Measurements from ENCODE around the gene PDP2. TPM values are rescaled to one million over a fixed set of nuclear protein-coding genes. Genes with fewer than 3 reads are reported as not detected.
"Not testable (repeated sequence)": the region's sequence is repeated elsewhere in the genome, so short reads cannot be mapped to it uniquely, and the experiment has no call there.

The PDP2 gene
- total RNA-seq, 1 donor from 2014 or later: 51.8 TPM

DNA sequence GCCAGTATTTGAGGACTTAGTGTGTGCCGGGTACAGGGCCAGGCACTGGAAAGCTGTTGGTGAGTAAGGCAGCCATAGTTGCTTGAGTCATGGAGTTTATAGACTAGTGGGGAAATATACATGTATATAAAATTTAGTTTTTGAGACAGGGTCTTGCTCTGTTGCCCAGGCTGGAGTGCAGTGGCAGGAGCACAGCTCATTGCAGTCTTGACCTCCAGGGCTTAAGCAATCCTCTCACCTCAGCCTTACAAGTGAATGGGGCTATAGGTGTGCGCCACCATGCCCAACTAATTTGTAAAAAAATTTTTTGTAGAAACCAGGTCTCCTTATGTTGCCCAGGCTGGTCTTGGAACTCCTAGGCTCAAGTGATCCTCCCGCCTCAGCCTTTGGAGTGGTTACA, 2.4 kb downstream of the PDP2 start:
- Mint-ChIP-seq H3K4me1 (peaks cover 46% of the 10 kb centered on the region), H3K27ac (no peak overlapping the region), H3K4me3 (peak overlapping the region; percentile 21), H3K9me3 (no peaks in the 10 kb centered on the region), H3K36me3 (ENCODE audit: low read depth) (peaks cover 38% of the 10 kb centered on the region), H3K27me3 (no peaks in the 10 kb centered on the region)
- intact Hi-C loops (cut with micrococcal nuclease): loop anchor here (5.0 kb wide), 1 partner anchor 45 kb away; the partner anchor contains the start of gene RRAD
- no peak for DNase-seq

DNA sequence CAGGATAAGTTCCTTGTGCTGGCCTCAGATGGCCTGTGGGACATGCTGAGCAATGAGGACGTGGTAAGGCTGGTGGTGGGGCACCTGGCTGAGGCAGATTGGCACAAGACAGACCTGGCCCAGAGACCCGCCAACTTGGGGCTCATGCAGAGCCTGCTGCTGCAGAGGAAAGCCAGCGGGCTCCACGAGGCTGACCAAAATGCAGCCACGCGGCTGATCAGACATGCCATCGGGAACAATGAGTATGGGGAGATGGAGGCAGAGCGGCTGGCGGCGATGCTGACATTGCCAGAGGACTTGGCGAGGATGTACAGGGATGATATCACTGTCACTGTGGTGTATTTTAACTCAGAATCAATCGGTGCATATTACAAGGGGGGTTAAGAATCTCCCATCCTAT, 5.2 kb downstream of the PDP2 start:
- Mint-ChIP-seq H3K27me3 (no peaks in the 10 kb centered on the region), H3K27ac (no peak overlapping the region), H3K9me3 (no peaks in the 10 kb centered on the region), H3K4me1 (peaks cover 37% of the 10 kb centered on the region), H3K4me3 (no peak overlapping the region), H3K36me3 (ENCODE audit: low read depth) (peaks cover 48% of the 10 kb centered on the region)
- intact Hi-C loops (cut with micrococcal nuclease): no loop called here
- no peak for DNase-seq

DNA sequence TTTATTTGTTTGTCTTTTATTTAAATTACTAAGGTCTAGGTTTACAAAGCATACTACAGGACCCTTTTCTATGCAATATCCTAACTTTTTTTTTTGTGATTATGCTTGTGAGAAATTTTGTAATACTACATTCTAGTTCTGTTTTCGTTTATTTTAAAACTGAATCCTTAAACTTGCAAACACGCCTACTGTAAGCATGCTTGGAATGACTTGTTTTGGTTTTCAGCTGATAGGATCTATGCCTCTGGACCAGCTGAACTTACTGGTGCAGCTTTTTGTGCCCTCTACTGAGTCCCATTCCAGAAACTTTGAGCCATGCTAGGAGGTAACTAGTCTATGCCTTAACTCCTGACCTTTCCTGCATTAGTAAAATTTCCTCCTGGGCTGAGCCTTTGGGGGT, 6.0 kb downstream of the PDP2 start:
- intact Hi-C loops (cut with micrococcal nuclease): no loop called here
- Mint-ChIP-seq H3K27ac (no peak overlapping the region), H3K27me3 (no peaks in the 10 kb centered on the region), H3K36me3 (ENCODE audit: low read depth) (peaks cover 54% of the 10 kb centered on the region), H3K4me3 (no peak overlapping the region), H3K4me1 (peaks cover 38% of the 10 kb centered on the region), H3K9me3 (no peaks in the 10 kb centered on the region)
- no peak for DNase-seq

DNA sequence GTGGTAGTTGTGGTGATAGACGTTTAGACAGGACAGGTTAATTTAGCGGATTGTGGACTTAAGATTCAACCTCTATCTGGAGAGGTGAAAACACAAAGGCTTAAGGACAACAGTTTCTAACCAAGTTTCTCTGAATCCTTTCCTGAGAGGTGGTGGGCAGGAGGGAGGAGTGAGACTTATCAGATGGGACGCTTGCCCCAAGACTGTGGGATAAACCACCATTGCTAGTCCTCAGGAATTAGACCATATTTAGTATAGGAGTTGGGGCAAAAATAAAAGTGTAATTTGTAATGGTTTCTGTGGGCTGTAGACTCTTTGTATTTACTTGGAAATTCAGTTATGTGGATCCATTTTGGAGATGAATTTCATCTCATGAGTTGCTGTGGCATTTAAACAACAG, 6.6 kb downstream of the PDP2 start:
- no peak for DNase-seq
- H3K9me3 Mint-ChIP-seq: no peaks in the 10 kb centered on the region
- H3K4me1 Mint-ChIP-seq: peaks cover 35% of the 10 kb centered on the region
- H3K4me3 Mint-ChIP-seq: no peak overlapping the region
- peaks cover 56% of the 10 kb centered on the region for H3K36me3 Mint-ChIP-seq (ENCODE audit: low read depth)
- H3K27ac Mint-ChIP-seq: no peak overlapping the region
- no peaks in the 10 kb centered on the region for H3K27me3 Mint-ChIP-seq
- intact Hi-C loops (cut with micrococcal nuclease): no loop called here

DNA sequence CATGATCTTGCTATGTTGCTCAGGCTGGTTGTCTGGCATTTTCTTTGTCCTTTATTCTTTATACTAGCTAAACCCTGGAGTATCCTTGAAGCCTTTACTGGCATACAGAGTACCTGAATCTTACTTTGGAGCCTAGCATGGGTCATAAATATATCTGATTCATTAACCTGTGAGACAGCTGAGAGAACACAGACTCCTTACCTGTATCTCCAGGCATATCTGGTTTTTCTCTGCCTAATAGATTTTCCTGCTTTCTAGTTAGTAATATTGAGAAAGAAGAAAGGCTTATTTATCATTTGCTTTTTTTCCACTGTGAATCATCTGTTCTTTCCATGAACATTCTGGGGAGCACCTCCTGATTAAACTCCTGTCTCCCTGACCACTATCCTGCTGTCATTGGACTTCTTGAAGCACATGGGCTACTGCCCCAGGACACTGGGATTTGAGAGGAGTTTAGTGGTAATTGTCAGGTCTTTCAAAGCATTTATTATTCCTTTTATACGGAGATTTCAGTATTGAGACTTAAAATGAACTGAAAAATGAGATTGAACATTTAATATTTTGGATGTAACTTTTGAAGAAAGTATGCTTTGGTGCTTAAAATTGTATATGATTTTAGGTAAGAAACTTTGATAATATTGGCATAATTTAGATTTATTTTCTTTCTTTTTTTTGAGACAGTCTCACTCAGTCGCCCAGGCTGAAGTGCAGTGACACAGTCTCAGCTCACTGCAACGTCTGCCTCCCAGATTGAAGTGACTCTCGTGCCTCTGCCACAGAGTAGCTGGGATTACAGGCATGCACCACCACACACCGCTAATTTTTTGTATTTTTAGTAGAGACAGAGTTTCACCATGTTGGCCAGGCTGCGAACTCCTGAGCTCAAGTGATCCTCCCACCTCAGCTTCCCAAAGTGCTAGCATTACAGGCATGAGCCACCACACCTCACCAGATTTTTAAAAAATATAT, 8.6 kb downstream of the PDP2 start:
- H3K36me3 Mint-ChIP-seq (ENCODE audit: low read depth): peaks cover 55% of the 10 kb centered on the region
- no peaks in the 10 kb centered on the region for H3K9me3 Mint-ChIP-seq
- no peak for DNase-seq
- intact Hi-C loops (cut with micrococcal nuclease): no loop called here
- H3K4me3 Mint-ChIP-seq: no peak overlapping the region
- peaks cover 38% of the 10 kb centered on the region for H3K4me1 Mint-ChIP-seq
- no peaks in the 10 kb centered on the region for H3K27me3 Mint-ChIP-seq
- H3K27ac Mint-ChIP-seq: peak overlapping the region; percentile 20

DNA sequence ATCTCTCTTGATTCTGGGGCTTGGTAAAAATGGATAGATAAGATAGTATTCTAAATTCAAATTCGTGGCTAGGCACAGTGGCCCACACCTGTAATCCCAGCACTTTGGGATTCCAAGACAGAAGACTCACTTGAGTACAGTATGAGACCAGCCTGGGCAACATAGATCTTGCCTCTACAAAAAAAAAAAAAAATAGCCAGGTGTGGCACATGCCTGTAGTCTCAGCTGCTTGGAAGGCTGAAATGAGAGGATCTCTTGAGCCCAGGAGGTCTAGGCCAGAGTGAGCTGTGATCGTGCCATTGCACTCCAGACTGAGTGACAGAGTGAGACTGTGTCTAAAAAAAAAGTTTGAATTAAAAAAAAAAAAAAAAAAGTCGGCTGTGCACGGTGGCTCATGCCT, 9.3 kb downstream of the PDP2 start:
- no peaks in the 10 kb centered on the region for H3K9me3 Mint-ChIP-seq
- H3K4me1 Mint-ChIP-seq: peaks cover 40% of the 10 kb centered on the region
- no peak for DNase-seq
- intact Hi-C loops (cut with micrococcal nuclease): no loop called here
- H3K4me3 Mint-ChIP-seq: no peak overlapping the region
- no peak overlapping the region for H3K27ac Mint-ChIP-seq
- no peaks in the 10 kb centered on the region for H3K27me3 Mint-ChIP-seq
- H3K36me3 Mint-ChIP-seq (ENCODE audit: low read depth): peaks cover 57% of the 10 kb centered on the region

DNA sequence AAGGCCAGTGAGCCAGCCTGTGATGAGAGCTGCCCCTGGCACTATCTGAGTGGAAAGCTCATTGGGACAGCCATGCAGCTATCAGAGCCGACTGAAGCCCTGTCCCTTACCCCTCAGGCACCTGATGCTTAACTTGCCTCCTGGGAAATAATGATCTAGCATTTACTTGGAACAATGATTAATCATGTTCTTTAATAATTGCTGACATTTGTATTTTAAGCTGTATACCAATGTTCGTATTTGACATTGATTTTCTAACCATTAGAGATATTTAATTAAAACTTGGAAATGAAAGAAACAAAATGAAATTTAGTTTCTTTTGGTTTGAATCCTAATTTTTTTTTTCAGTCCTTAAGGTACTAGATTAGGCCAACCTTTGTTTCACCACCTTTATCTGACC, 10.5 kb downstream of the PDP2 start:
- H3K4me1 Mint-ChIP-seq: peaks cover 39% of the 10 kb centered on the region
- intact Hi-C loops (cut with micrococcal nuclease): no loop called here
- H3K27ac Mint-ChIP-seq: no peak overlapping the region
- H3K36me3 Mint-ChIP-seq (ENCODE audit: low read depth): peaks cover 48% of the 10 kb centered on the region
- H3K27me3 Mint-ChIP-seq: no peaks in the 10 kb centered on the region
- no peak for DNase-seq
- no peak overlapping the region for H3K4me3 Mint-ChIP-seq
- no peaks in the 10 kb centered on the region for H3K9me3 Mint-ChIP-seq

- Mint-ChIP-seq H3K9me3 (no peaks in the 10 kb centered on the region), H3K27ac (peak overlapping the region; percentile 5), H3K4me3 (no peak overlapping the region), H3K36me3 (ENCODE audit: low read depth) (peaks cover 45% of the 10 kb centered on the region), H3K27me3 (no peaks in the 10 kb centered on the region), H3K4me1 (peaks cover 38% of the 10 kb centered on the region)
- DNase-seq: no peak
- intact Hi-C loops (cut with micrococcal nuclease): no loop called here
These were observed 11.0 kb downstream of the PDP2 start for GRCh38 chr16:66891360-66891759.

DNA sequence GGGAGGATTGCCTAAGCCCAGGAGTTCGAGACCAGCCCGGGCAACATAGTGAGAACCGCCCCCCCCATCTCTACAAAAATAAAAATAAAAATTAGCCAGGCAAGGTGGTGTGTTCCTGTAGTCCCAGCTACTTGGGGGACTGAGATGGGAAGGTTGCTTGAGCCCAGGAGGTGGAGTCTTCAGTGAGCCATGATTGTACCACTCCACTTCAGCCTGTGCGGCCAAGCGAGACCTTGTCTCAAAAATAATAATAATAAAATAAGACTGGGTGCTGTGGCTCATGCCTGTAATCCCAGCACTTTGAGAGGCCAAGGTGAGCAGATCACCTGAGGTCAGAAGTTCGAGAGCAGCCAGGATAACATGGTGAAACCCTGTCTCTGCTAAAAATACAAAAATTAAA, 11.5 kb downstream of the PDP2 start:
- H3K4me1 Mint-ChIP-seq: peaks cover 35% of the 10 kb centered on the region
- no peak for DNase-seq
- H3K36me3 Mint-ChIP-seq (ENCODE audit: low read depth): peaks cover 40% of the 10 kb centered on the region
- no peak overlapping the region for H3K4me3 Mint-ChIP-seq
- no peak overlapping the region for H3K27ac Mint-ChIP-seq
- H3K9me3 Mint-ChIP-seq: no peaks in the 10 kb centered on the region
- intact Hi-C loops (cut with micrococcal nuclease): no loop called here
- H3K27me3 Mint-ChIP-seq: no peaks in the 10 kb centered on the region

- Mint-ChIP-seq H3K9me3 (no peaks in the 10 kb centered on the region), H3K4me1 (peaks cover 22% of the 10 kb centered on the region), H3K36me3 (ENCODE audit: low read depth) (peaks cover 25% of the 10 kb centered on the region), H3K27ac (no peak overlapping the region), H3K27me3 (no peaks in the 10 kb centered on the region), H3K4me3 (no peak overlapping the region)
- intact Hi-C loops (cut with micrococcal nuclease): no loop called here
- no peak for DNase-seq
These were observed 13.7 kb downstream of the PDP2 start for GRCh38 chr16:66894055-66894454.

DNA sequence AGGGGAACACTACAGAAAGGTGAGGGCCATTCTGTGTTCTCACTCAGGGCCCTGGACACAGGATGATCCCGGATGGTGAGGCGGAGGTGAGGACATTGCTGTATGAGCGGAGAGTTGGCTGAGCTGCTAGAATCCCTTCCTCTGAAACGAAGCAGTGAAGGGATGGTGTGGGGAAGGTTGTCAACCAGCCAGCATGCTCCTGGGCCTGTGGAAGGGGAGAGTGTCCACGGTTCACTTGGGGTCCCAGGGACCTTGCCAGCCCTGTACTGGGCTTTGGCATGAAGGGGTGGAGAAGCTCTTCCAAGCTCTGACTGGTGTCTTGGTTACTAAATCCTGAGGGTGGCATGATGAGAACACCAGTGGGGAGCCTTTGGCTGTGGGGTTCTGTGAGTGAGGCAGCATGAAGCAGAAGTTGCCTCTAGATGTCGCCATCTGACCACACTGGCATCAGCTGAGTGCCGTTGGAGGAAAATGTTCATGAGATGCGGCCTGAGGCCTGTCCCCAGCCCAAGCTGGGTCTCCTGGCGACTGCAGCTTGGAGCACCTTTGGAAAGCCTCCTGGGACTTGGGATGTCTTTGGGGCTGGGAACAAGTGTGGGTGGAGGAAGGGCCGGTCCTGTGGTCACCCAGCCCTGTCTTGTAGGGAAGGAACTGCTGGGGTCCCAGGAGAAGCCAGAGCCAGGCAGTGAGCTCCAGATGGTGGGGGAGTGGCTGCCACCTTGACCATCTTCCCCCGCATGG, 14.8 kb downstream of the PDP2 start:
- no peak overlapping the region for H3K4me3 Mint-ChIP-seq
- H3K27me3 Mint-ChIP-seq: no peaks in the 10 kb centered on the region
- no peak overlapping the region for H3K27ac Mint-ChIP-seq
- intact Hi-C loops (cut with micrococcal nuclease): loop anchor here (1.0 kb wide), 2 partner anchors 33 to 52 kb away; no protein-coding TSS in a partner anchor
- H3K36me3 Mint-ChIP-seq (ENCODE audit: low read depth): peaks cover 19% of the 10 kb centered on the region
- peaks cover 22% of the 10 kb centered on the region for H3K4me1 Mint-ChIP-seq
- DNase-seq: peak; percentile 91
- H3K9me3 Mint-ChIP-seq: no peaks in the 10 kb centered on the region

- Mint-ChIP-seq H3K9me3 (no peaks in the 10 kb centered on the region), H3K27me3 (no peaks in the 10 kb centered on the region), H3K4me3 (no peak overlapping the region), H3K27ac (no peak overlapping the region), H3K4me1 (peaks cover 22% of the 10 kb centered on the region), H3K36me3 (ENCODE audit: low read depth) (peaks cover 19% of the 10 kb centered on the region)
- no peak for DNase-seq
- intact Hi-C loops (cut with micrococcal nuclease): loop anchor here (1.0 kb wide), 2 partner anchors 33 to 52 kb away; no protein-coding TSS in a partner anchor
These were observed 15.3 kb downstream of the PDP2 start for GRCh38 chr16:66895689-66895979.

GRCh38 chr16:66895999-66896398, 15.7 kb downstream of the PDP2 start:
- Mint-ChIP-seq H3K27ac (no peak overlapping the region), H3K27me3 (no peaks in the 10 kb centered on the region), H3K4me1 (peaks cover 22% of the 10 kb centered on the region), H3K9me3 (no peaks in the 10 kb centered on the region), H3K36me3 (ENCODE audit: low read depth) (peaks cover 17% of the 10 kb centered on the region), H3K4me3 (no peak overlapping the region)
- intact Hi-C loops (cut with micrococcal nuclease): loop anchor here (1.0 kb wide), 2 partner anchors 32 to 51 kb away; no protein-coding TSS in a partner anchor
- no peak for DNase-seq

- H3K9me3 Mint-ChIP-seq; intact Hi-C loops (cut with micrococcal nuclease); DNase-seq; H3K27me3 Mint-ChIP-seq; H3K4me3 Mint-ChIP-seq; H3K27ac Mint-ChIP-seq: not testable (repeated sequence)
- Mint-ChIP-seq H3K36me3 (ENCODE audit: low read depth) (peaks cover 12% of the 10 kb centered on the region), H3K4me1 (peaks cover 20% of the 10 kb centered on the region)
These were observed 16.4 kb downstream of the PDP2 start for GRCh38 chr16:66896682-66897081.
